ENCODE results near the gene SEPTIN12.
"Not testable (repeated sequence)": the region's sequence is repeated elsewhere in the genome, so short reads cannot be mapped to it uniquely, and the experiment has no call there.

SEPTIN12 gene

GRCh38 chr16:4802659-4803287, 14.6 kb upstream of the SEPTIN12 start:
- peak; percentile 80 to 88 for DNase-seq

GRCh38 chr16:4801962-4802658, 14.0 kb upstream of the SEPTIN12 start, which contains the start of gene ROGDI:
Gene ROGDI, minus strand, starts transcription at chr16:4802633. Its CDS starts 62 bp downstream, at chr16:4802571.
- peak; percentile 31 to 53 for DNase-seq

GRCh38 chr16:4801051-4801961, 13.2 kb upstream of the SEPTIN12 start:
- no peak for DNase-seq

GRCh38 chr16:4800290-4801041, 12.3 kb upstream of the SEPTIN12 start:
- DNase-seq: peak; percentile 63 to 72

GRCh38 chr16:4799171-4799855, 11.2 kb upstream of the SEPTIN12 start:
- no peak for DNase-seq

GRCh38 chr16:4798456-4798855, 10.3 kb upstream of the SEPTIN12 start:
- DNase-seq: no peak

GRCh38 chr16:4797805-4798252, 9.7 kb upstream of the SEPTIN12 start:
- DNase-seq: no peak

- DNase-seq: no peak
Measured at GRCh38 chr16:4796982-4797804, 9.0 kb upstream of the SEPTIN12 start.

GRCh38 chr16:4795828-4796572, 7.9 kb upstream of the SEPTIN12 start:
- no peak for DNase-seq

GRCh38 chr16:4795181-4795827, 7.2 kb upstream of the SEPTIN12 start, which contains the start of gene SMIM22:
Gene SMIM22, plus strand, starts transcription at chr16:4795369. Its CDS starts 366 bp downstream, at chr16:4795735.
- DNase-seq: no peak

GRCh38 chr16:4792951-4793513, 4.9 kb upstream of the SEPTIN12 start:
- no peak for DNase-seq

- no peak for DNase-seq
Measured at GRCh38 chr16:4790871-4791270, 2.7 kb upstream of the SEPTIN12 start.

- no peak for DNase-seq
Measured at GRCh38 chr16:4790261-4790660, 2.1 kb upstream of the SEPTIN12 start.

- no peak for DNase-seq
Measured at GRCh38 chr16:4788910-4789309, 765 bp upstream of the SEPTIN12 start.

- no peak for DNase-seq
Measured at GRCh38 chr16:4788489-4788889, 344 bp upstream of the SEPTIN12 start.

GRCh38 chr16:4787068-4787467, 1.1 kb downstream of the SEPTIN12 start:
- no peak for DNase-seq

GRCh38 chr16:4785758-4786433, 2.2 kb downstream of the SEPTIN12 start:
- no peak for DNase-seq

GRCh38 chr16:4784444-4784987, 3.6 kb downstream of the SEPTIN12 start:
- DNase-seq: not testable (repeated sequence)

Measured in cerebellar nuclear complex (tissue), 1 donor.